Right atrium auricular region (tissue), 2 donors: ENCODE results near the gene COL4A6. TPM values are rescaled to one million over a fixed set of nuclear protein-coding genes. Genes with fewer than 3 reads are reported as not detected.
"Not testable (repeated sequence)": the region's sequence is repeated elsewhere in the genome, so short reads cannot be mapped to it uniquely, and the experiment has no call there.

Source experiments
- DNase-seq: peaks from one replicate; pipeline ENCODE4 v3.0.0-alpha.2; 2019; ENCODE audit warnings: low spot score
- H3K27ac ChIP-seq, 2 donors: fragments of 200-600 bp; sonication (generic); 1 replicate in 1 of 2; 2 replicates in 1 of 2; pipeline ENCODE4 v1.5.1; 2016 to 2019
- H3K27me3 ChIP-seq, 2 donors: fragments of 200-600 bp; sonication (generic); one replicate each; pipeline versions ENCODE4 v1.5.1 to v1.6.0; 2017 to 2019
- H3K36me3 ChIP-seq: fragments of 200-600 bp; sonication (generic); one replicate; pipeline ENCODE4 v1.5.1; 2016
- H3K4me1 ChIP-seq, 2 donors: fragments of 200-600 bp; sonication (generic); one replicate each; pipeline versions ENCODE4 v1.5.1 to v1.6.0; 2017 to 2019
- H3K4me3 ChIP-seq, 2 donors: fragments of 200-600 bp; sonication (generic); 1 replicate in 1 of 2; 2 replicates in 1 of 2; pipeline ENCODE4 v1.5.1; 2017 to 2019; ENCODE audit warnings: mild to moderate bottlenecking in 1 of 2, moderate library complexity in 1 of 2
- H3K9me3 ChIP-seq, 2 donors: fragments of 200-600 bp; sonication (generic); one replicate each; pipeline ENCODE4 v1.5.1; 2019
- CTCF ChIP-seq, 2 donors: fragments of 200-600 bp; sonication (generic); IDR thresholded peaks; one replicate each; pipeline ENCODE4 v1.5.1; 2019; ENCODE audit warnings: antibody characterized with exemption in 2 of 2
- total RNA-seq, 2 donors: library from RNA; depleted of rRNA; stranded (reverse); fragments of >200 nt; gene quantifications; one replicate each; pipeline ENCODE4 v1.1.0, GENCODE V29; 2016

The COL4A6 gene
- total RNA-seq, 2 donors from 2014 or later, result 4.6 to 17.7 TPM

- H3K27me3 ChIP-seq, result peaks cover 0 to 2% of the 10 kb centered on the region in 2 donors
- no peaks in the 10 kb centered on the region for H3K9me3 ChIP-seq
- no peak for TF ChIP-seq CTCF (IDR thresholded peaks at IDR 0.05)
- DNase-seq, result no peak
- no peak overlapping the region for H3K27ac ChIP-seq
- no peaks in the 10 kb centered on the region for H3K36me3 ChIP-seq
- no peaks in the 10 kb centered on the region for H3K4me1 ChIP-seq
- no peak overlapping the region for H3K4me3 ChIP-seq
These were observed 38.6 kb downstream of the COL4A6 start for GRCh38 chrX:108399418-108400165.

- Histone ChIP-seq H3K4me1 (no peaks in the 10 kb centered on the region), H3K27me3 (peaks cover 0 to 2% of the 10 kb centered on the region in 2 donors), H3K27ac (no peak overlapping the region), H3K9me3 (no peaks in the 10 kb centered on the region), H3K4me3 (no peak overlapping the region), H3K36me3 (no peaks in the 10 kb centered on the region)
- no peak for TF ChIP-seq CTCF (IDR thresholded peaks at IDR 0.05)
- no peak for DNase-seq
These were observed 40.4 kb downstream of the COL4A6 start for GRCh38 chrX:108397627-108398391.

GRCh38 chrX:108396986-108397385, 41.2 kb downstream of the COL4A6 start:
- no peak for DNase-seq
- Histone ChIP-seq H3K27ac (no peak overlapping the region), H3K36me3 (no peaks in the 10 kb centered on the region), H3K9me3 (no peaks in the 10 kb centered on the region), H3K4me1 (no peaks in the 10 kb centered on the region), H3K27me3 (peaks cover 0 to 2% of the 10 kb centered on the region in 2 donors), H3K4me3 (no peak overlapping the region)
- no peak for TF ChIP-seq CTCF (IDR thresholded peaks at IDR 0.05)

- no peaks in the 10 kb centered on the region for H3K36me3 ChIP-seq
- no peak overlapping the region for H3K27ac ChIP-seq
- H3K9me3 ChIP-seq, result no peaks in the 10 kb centered on the region
- no peak for TF ChIP-seq CTCF (IDR thresholded peaks at IDR 0.05)
- H3K27me3 ChIP-seq, result peaks cover 0 to 2% of the 10 kb centered on the region in 2 donors
- H3K4me3 ChIP-seq, result no peak overlapping the region
- DNase-seq, result no peak
- H3K4me1 ChIP-seq, result no peaks in the 10 kb centered on the region
These were observed 41.9 kb downstream of the COL4A6 start for GRCh38 chrX:108396188-108396891.

GRCh38 chrX:108390976-108391717, 47.1 kb downstream of the COL4A6 start:
- not testable (repeated sequence) for H3K9me3 ChIP-seq, H3K4me1 ChIP-seq, H3K4me3 ChIP-seq, DNase-seq, H3K36me3 ChIP-seq, H3K27me3 ChIP-seq
- peak overlapping the region in 1 of 2 donors; percentile 23 for H3K27ac ChIP-seq
